H1 (cell line): Measurements from ENCODE around the gene SLC13A3. TPM values are rescaled to one million over a fixed set of nuclear protein-coding genes. Genes with fewer than 3 reads are reported as not detected.
A peak's percentile ranks its signal among the peaks of the same experiment; 100 is the strongest.

Experiments
- CTCF ChIA-PET: fragments of 300-600 bp; sonication (Branson Sonifier 250); formaldehyde crosslinking; loops from one replicate; lab custom pipeline; 2021; ENCODE audit not compliant: partially characterized antibody; lab: Charles Lee
- POLR2A ChIA-PET: fragments of 300-600 bp; sonication (Branson Sonifier 250); formaldehyde crosslinking; loops from one replicate; lab custom pipeline; 2021; ENCODE audit warnings: inconsistent platforms; ENCODE audit not compliant: partially characterized antibody; lab: Charles Lee
- DNase-seq, 2 experiments: peaks; one replicate each; pipeline versions ENCODE4 v3.0.0 to v3.0.0-alpha.2; 2010 to 2022; ENCODE audit warnings: low spot score in 2 of 2, low read depth in 1 of 2, mixed read lengths in 1 of 2
- FAIRE-seq: peaks from 2 replicates; lab custom pipeline; 2011; peaks lifted over from hg19 to GRCh38; lab: Jason Lieb, UNC
- H2AFZ ChIP-seq: 2 replicates; pipeline ENCODE4 v1.8.1; 2012; ENCODE audit warnings: low read length, inconsistent platforms
- H2AK5ac ChIP-seq: 2 replicates; pipeline ENCODE4 v1.6.1; 2013; ENCODE audit warnings: low read depth, low read length
- H2BK120ac ChIP-seq: replicated peaks from 2 replicates; pipeline ENCODE3; 2013; ENCODE audit warnings: low read depth, low read length, inconsistent platforms
- H2BK12ac ChIP-seq: 2 replicates; pipeline ENCODE4 v1.6.1; 2013; ENCODE audit warnings: low read depth, low read length
- H2BK15ac ChIP-seq: 2 replicates; pipeline ENCODE4 v1.6.1; 2013; ENCODE audit warnings: low read length
- H2BK20ac ChIP-seq: 2 replicates; pipeline ENCODE4 v1.6.1; 2013; ENCODE audit warnings: low read length
- H2BK5ac ChIP-seq: 2 replicates; pipeline ENCODE4 v1.6.1; 2013; ENCODE audit warnings: low read depth, low read length
- H3K14ac ChIP-seq: 2 replicates; pipeline ENCODE4 v1.6.1; 2013; ENCODE audit warnings: inconsistent platforms; ENCODE audit not compliant: insufficient read length
- H3K18ac ChIP-seq: 2 replicates; pipeline ENCODE4 v1.6.1; 2013; ENCODE audit warnings: low read length; ENCODE audit errors: extremely low read depth
- H3K23ac ChIP-seq: 2 replicates; pipeline ENCODE4 v1.6.1; 2013; ENCODE audit warnings: inconsistent platforms; ENCODE audit not compliant: insufficient read length
- H3K23me2 ChIP-seq: 2 replicates; pipeline ENCODE4 v1.6.1; 2013; ENCODE audit warnings: low read depth, low read length
- H3K27ac ChIP-seq: 2 replicates; pipeline ENCODE4 v1.6.1; 2011; ENCODE audit warnings: low read depth, low read length, inconsistent platforms
- H3K27me3 ChIP-seq, 4 experiments: replicated peaks in 1 of 4; 1 replicate in 1 of 4; 2 replicates in 3 of 4; pipeline versions ENCODE4 v1.6.1 to v1.8.1; 2011 to 2013; ENCODE audit warnings: low read length in 3 of 4, mild to moderate bottlenecking in 3 of 4, inconsistent platforms in 2 of 4, mixed read lengths in 2 of 4, moderate library complexity in 1 of 4; ENCODE audit not compliant: control insufficient read depth in 3 of 4, insufficient read depth in 3 of 4; ENCODE audit errors: extremely low read depth in 1 of 4
- H3K36me3 ChIP-seq, 4 experiments: 2 replicates each; pipeline versions ENCODE4 v1.6.1 to v1.8.1; 2011 to 2013; ENCODE audit warnings: mild to moderate bottlenecking in 4 of 4, low read length in 3 of 4, moderate library complexity in 2 of 4, control low read depth in 1 of 4, inconsistent platforms in 1 of 4; ENCODE audit not compliant: insufficient read depth in 4 of 4, control insufficient read depth in 2 of 4
- H3K4ac ChIP-seq: replicated peaks from 2 replicates; pipeline ENCODE3; 2013; ENCODE audit warnings: low read length, low read depth, mixed read lengths, inconsistent platforms; ENCODE audit not compliant: insufficient read length
- H3K4me1 ChIP-seq, 4 experiments: replicated peaks in 1 of 4; 1 replicate in 1 of 4; 2 replicates in 3 of 4; pipeline versions ENCODE4 v1.6.1 to v1.8.1; 2011 to 2013; ENCODE audit warnings: low read length in 3 of 4, inconsistent platforms in 2 of 4, mixed read lengths in 1 of 4; ENCODE audit not compliant: insufficient read depth in 4 of 4, control insufficient read depth in 3 of 4
- H3K4me2 ChIP-seq, 2 experiments: 2 replicates each; pipeline versions ENCODE4 v1.6.1 to v1.8.1; 2011 to 2013; ENCODE audit warnings: low read depth in 2 of 2, low read length in 2 of 2, control low read depth in 1 of 2, inconsistent platforms in 1 of 2, mild to moderate bottlenecking in 1 of 2; ENCODE audit not compliant: insufficient read depth in 1 of 2
- H3K4me3 ChIP-seq, 4 experiments: fragments of 200-600, 300-600 bp in 1 of 4; sonication (generic), shearing (Covaris generic), sonication (Bioruptor Twin) in 1 of 4; 2 replicates each; pipeline versions ENCODE4 v1.5.1 to v1.8.1; 2011 to 2016; ENCODE audit warnings: low read length in 4 of 4, low read depth in 3 of 4, control low read depth in 2 of 4, inconsistent platforms in 2 of 4, mild to moderate bottlenecking in 2 of 4, mixed read lengths in 1 of 4, moderate library complexity in 1 of 4; ENCODE audit not compliant: insufficient read depth in 2 of 4; ENCODE audit errors: extremely low read depth in 1 of 4
- H3K56ac ChIP-seq: replicated peaks from 2 replicates; pipeline ENCODE3; 2013; ENCODE audit warnings: low read depth, mild to moderate bottlenecking, mixed read lengths, low read length, inconsistent platforms; ENCODE audit not compliant: insufficient read length
- H3K79me1 ChIP-seq: 2 replicates; pipeline ENCODE4 v1.6.1; 2013; ENCODE audit warnings: low read depth, low read length, control low read depth
- H3K79me2 ChIP-seq, 2 experiments: 2 replicates each; pipeline versions ENCODE4 v1.6.1 to v1.8.1; 2012 to 2013; ENCODE audit warnings: low read length in 2 of 2, mild to moderate bottlenecking in 2 of 2, inconsistent platforms in 1 of 2; ENCODE audit not compliant: insufficient read depth in 2 of 2, control insufficient read depth in 1 of 2
- H3K9ac ChIP-seq, 4 experiments: replicated peaks in 1 of 4; 1 replicate in 1 of 4; 2 replicates in 3 of 4; pipeline versions ENCODE4 v1.6.1 to v1.8.1; 2011 to 2013; ENCODE audit warnings: low read depth in 3 of 4, low read length in 3 of 4, control low read depth in 2 of 4, mild to moderate bottlenecking in 2 of 4, moderate library complexity in 2 of 4, inconsistent platforms in 1 of 4; ENCODE audit errors: extremely low read depth in 1 of 4
- H3K9me3 ChIP-seq, 2 experiments: 2 replicates each; pipeline versions ENCODE4 v1.6.1 to v1.8.1; 2012 to 2013; ENCODE audit warnings: mild to moderate bottlenecking in 2 of 2, moderate library complexity in 2 of 2, control low read depth in 1 of 2, inconsistent platforms in 1 of 2, low read depth in 1 of 2, low read length in 1 of 2, mixed read lengths in 1 of 2; ENCODE audit not compliant: insufficient read depth in 2 of 2
- H4K20me1 ChIP-seq, 2 experiments: replicated peaks in 1 of 2; 2 replicates each; pipeline versions ENCODE3 to v1.8.1; 2011 to 2013; ENCODE audit warnings: inconsistent platforms in 2 of 2, low read length in 2 of 2, mild to moderate bottlenecking in 1 of 2; ENCODE audit not compliant: insufficient read depth in 2 of 2, control insufficient read depth in 1 of 2
- H4K5ac ChIP-seq: 2 replicates; pipeline ENCODE4 v1.6.1; 2013; ENCODE audit warnings: low read length, low read depth, mixed read lengths, inconsistent platforms; ENCODE audit not compliant: insufficient read length
- H4K8ac ChIP-seq: 2 replicates; pipeline ENCODE4 v1.8.0; 2013; ENCODE audit warnings: mild to moderate bottlenecking, moderate library complexity, low read length, inconsistent platforms; ENCODE audit not compliant: insufficient read depth; ENCODE audit errors: extremely low read depth
- H4K91ac ChIP-seq: replicated peaks from 2 replicates; pipeline ENCODE3; 2013; ENCODE audit warnings: low read length, mixed read lengths, inconsistent platforms; ENCODE audit not compliant: insufficient read length
- BACH1 ChIP-seq: IDR thresholded peaks from 2 replicates; pipeline ENCODE4 v1.6.1; 2012; ENCODE audit warnings: low read length, improper control_type of control experiment
- CTBP2 ChIP-seq: IDR thresholded peaks from 2 replicates; pipeline ENCODE4 v1.7.0; 2011; ENCODE audit warnings: borderline replicate concordance, mild to moderate bottlenecking, moderate library complexity, mixed read lengths, low read length; ENCODE audit not compliant: insufficient read depth, insufficient read length
- CTCF ChIP-seq, 3 experiments: IDR thresholded peaks; 1 replicate in 2 of 3; 2 replicates in 1 of 3; pipeline versions ENCODE4 v1.5.1 to v1.6.1; 2011; ENCODE audit warnings: low read length in 3 of 3, mild to moderate bottlenecking in 3 of 3, inconsistent platforms in 2 of 3, low read depth in 1 of 3, moderate library complexity in 1 of 3; ENCODE audit not compliant: insufficient read depth in 1 of 3; ENCODE audit errors: control extremely low read depth in 1 of 3
- NRF1 ChIP-seq: IDR thresholded peaks from 2 replicates; pipeline ENCODE4 v1.6.1; 2011; ENCODE audit warnings: mild to moderate bottlenecking, low read depth, low read length, improper control_type of control experiment
- RAD21 ChIP-seq, 2 experiments: IDR thresholded peaks in 1 of 2; conservative IDR thresholded peaks in 1 of 2; 2 replicates each; pipeline ENCODE4 v1.6.1; 2011; ENCODE audit warnings: low read depth in 2 of 2, low read length in 2 of 2, improper control_type of control experiment in 1 of 2, inconsistent platforms in 1 of 2, mild to moderate bottlenecking in 1 of 2, moderate library complexity in 1 of 2
- TAF7 ChIP-seq: optimal IDR thresholded peaks from 2 replicates; pipeline ENCODE3; 2011; ENCODE audit warnings: low read depth, mild to moderate bottlenecking, inconsistent platforms, low read length, moderate library complexity, borderline replicate concordance
- WGBS, 2 experiments: shearing (Covaris generic) in 1 of 2; methylation state at CpG; one replicate each; pipeline versions ENCODE4 v1.1.6 to v1.1.7; 2013 to 2015; ENCODE audit warnings: low lambda C conversion rate in 2 of 2, mixed read lengths in 2 of 2, inconsistent platforms in 1 of 2, low coverage in 1 of 2, missing lambda C conversion rate in 1 of 2; ENCODE audit not compliant: insufficient replicate concordance in 2 of 2, insufficient coverage in 1 of 2, insufficient read length in 1 of 2; ENCODE audit errors: extremely low coverage in 1 of 2, missing lambda C conversion rate in 1 of 2; 5-methylcytosine and 5-hydroxymethylcytosine counted together
- polyA plus RNA-seq, 7 experiments: library from polyadenylated mRNA; depleted of rRNA in 3 of 7; stranded (reverse) in 5 of 7; unstranded in 2 of 7; fragments of >200 nt in 5 of 7; fragments of 200-250 nt in 2 of 7; gene quantifications; 1 replicate in 5 of 7; 2 replicates in 1 of 7; 4 replicates in 1 of 7; pipeline versions ENCODE4 v1.2.1 to v1.2.3, GENCODE V29; 2011 to 2013; ENCODE audit warnings: missing spikeins in 2 of 7, mixed read lengths in 2 of 7
- total RNA-seq: library from RNA; stranded (reverse); fragmentation: NEBNext Ultra II Directional; extraction: Animal tissue kit (Norgen Biotek cat#: 25700); gene quantifications from 2 replicates; pipeline ENCODE4 v1.2.1, GENCODE V29; 2021

SLC13A3 gene
- total and polyA plus RNA-seq, 2 of the 8 experiments (the other 6 are each of a cell fraction or from before 2014, with no cell fraction given), result 9.4 to 12.6 TPM

GRCh38 chr20:46544576-46544975, 106.7 kb downstream of the SLC13A3 start:
- Histone ChIP-seq H4K5ac (no peak overlapping the region), H3K4me3 (no peak overlapping the region), H3K4me1 (no peaks in the 10 kb centered on the region; a peak in 1 of 7 replicates), H3K18ac (no peak overlapping the region), H4K20me1 (no peaks in the 10 kb centered on the region), H3K56ac (no peak overlapping the region), H3K23me2 (no peaks in the 10 kb centered on the region), H3K79me1 (no peaks in the 10 kb centered on the region), H3K27me3 (no peaks in the 10 kb centered on the region; a peak in 1 of 7 replicates), H4K91ac (no peak overlapping the region), H2AK5ac (no peak overlapping the region), H3K36me3 (no peaks in the 10 kb centered on the region), H3K27ac (no peak overlapping the region), H4K8ac (no peak overlapping the region), H3K4me2 (no peak overlapping the region), H3K9ac (no peak overlapping the region), H2BK12ac (no peak overlapping the region), H2BK5ac (no peak overlapping the region), H2BK120ac (no peak overlapping the region), H2BK15ac (no peak overlapping the region), H3K4ac (no peak overlapping the region), H2AFZ (no peak overlapping the region), H2BK20ac (no peak overlapping the region), H3K9me3 (no peaks in the 10 kb centered on the region), H3K14ac (no peak overlapping the region), H3K23ac (no peak overlapping the region), H3K79me2 (no peaks in the 10 kb centered on the region)
- WGBS, 2 experiments, result 87% methylated on average over 3 of the region's 3 CpGs; no CpG with 5 or more reads in 1 of the 2 experiments
- FAIRE-seq (no peak), DNase-seq (no peak)
- TF ChIP-seq CTBP2, result no peak
- no peak for TF ChIP-seq NRF1
- no peak for TF ChIP-seq TAF7
- peak in 1 of 3 experiments; percentile 6; a peak in 1 of 4 replicates for TF ChIP-seq CTCF (IDR thresholded peaks at IDR 0.05; ENCODE audit: control extremely low read depth in 1 of 3, insufficient read depth in 1 of 3, low read depth in 1 of 3, low read length in 3 of 3)
- peak; percentile 33 to 42 for TF ChIP-seq RAD21 (IDR thresholded peaks at IDR 0.05 in 1 of 2, conservative IDR thresholded peaks at IDR 0.05 in 1 of 2; ENCODE audit: low read depth in 2 of 2, low read length in 2 of 2)
- no peak for TF ChIP-seq BACH1
- CTCF ChIA-PET, result interaction anchor here (0.8 to 3.0 kb wide), 14 partner anchors 10 to 163 kb away, joined by 3 to 22 read pairs (median 3); no protein-coding TSS in a partner anchor
- POLR2A ChIA-PET, result interaction anchor here (0.6 to 1.3 kb wide), 3 partner anchors 11 to 105 kb away, joined by 3 read pairs; no protein-coding TSS in a partner anchor
